Omental fat pad (tissue), 4 donors: ENCODE measurements around the gene ARMH3. TPM values are rescaled to one million over a fixed set of nuclear protein-coding genes. Genes with fewer than 3 reads are reported as not detected.

Source experiments
- ATAC-seq: fragments of 150-250 bp; one replicate; pipeline ENCODE4 v1.9.1; 2016; ENCODE audit warnings: mild to moderate bottlenecking, moderate library complexity; ENCODE audit not compliant: low FRiP score
- DNase-seq: peaks from one replicate; pipeline ENCODE4 v3.0.0-alpha.2; 2019; ENCODE audit warnings: low spot score
- total RNA-seq, 4 donors: library from RNA; depleted of rRNA; stranded (reverse); fragments of >200 nt; gene quantifications; one replicate each; pipeline ENCODE4 v1.1.0, GENCODE V29; 2016
- TF ChIP-seq, protein P1 (sequence below), 3 donors: fragments of 450-650 bp; IDR thresholded peaks; one replicate each; pipeline ENCODE4 v1.5.1; 2016 to 2017; ENCODE audit warnings: antibody characterized with exemption in 3 of 3, mild to moderate bottlenecking in 3 of 3, moderate library complexity in 2 of 3

ARMH3 gene
- total RNA-seq, 4 donors from 2014 or later = 10.0 to 61.8 (median 12.7) TPM

DNA sequence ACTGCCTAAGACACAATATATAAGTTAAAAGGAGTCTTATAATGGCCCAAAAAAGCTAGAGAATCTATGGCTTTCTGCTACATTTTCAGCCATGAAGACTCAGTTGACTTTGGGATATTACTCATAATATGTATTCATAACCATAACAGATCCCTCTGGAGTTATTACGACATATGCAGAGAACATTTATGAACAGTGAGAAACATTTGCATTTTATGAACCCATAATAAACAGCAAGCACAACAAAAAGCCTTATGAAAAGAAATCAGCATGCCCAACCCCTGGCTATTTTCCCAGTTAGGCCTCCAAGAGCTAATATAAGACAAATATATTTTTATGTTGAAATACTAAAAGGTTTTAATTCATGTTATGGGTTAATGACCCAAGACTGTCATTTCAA lies 52.4 kb downstream of the ARMH3 start:
- ATAC-seq (no peak), DNase-seq (no peak)
- TF ChIP-seq, protein P1, sequence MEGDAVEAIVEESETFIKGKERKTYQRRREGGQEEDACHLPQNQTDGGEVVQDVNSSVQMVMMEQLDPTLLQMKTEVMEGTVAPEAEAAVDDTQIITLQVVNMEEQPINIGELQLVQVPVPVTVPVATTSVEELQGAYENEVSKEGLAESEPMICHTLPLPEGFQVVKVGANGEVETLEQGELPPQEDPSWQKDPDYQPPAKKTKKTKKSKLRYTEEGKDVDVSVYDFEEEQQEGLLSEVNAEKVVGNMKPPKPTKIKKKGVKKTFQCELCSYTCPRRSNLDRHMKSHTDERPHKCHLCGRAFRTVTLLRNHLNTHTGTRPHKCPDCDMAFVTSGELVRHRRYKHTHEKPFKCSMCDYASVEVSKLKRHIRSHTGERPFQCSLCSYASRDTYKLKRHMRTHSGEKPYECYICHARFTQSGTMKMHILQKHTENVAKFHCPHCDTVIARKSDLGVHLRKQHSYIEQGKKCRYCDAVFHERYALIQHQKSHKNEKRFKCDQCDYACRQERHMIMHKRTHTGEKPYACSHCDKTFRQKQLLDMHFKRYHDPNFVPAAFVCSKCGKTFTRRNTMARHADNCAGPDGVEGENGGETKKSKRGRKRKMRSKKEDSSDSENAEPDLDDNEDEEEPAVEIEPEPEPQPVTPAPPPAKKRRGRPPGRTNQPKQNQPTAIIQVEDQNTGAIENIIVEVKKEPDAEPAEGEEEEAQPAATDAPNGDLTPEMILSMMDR (IDR thresholded peaks at IDR 0.05) = no peak

DNA sequence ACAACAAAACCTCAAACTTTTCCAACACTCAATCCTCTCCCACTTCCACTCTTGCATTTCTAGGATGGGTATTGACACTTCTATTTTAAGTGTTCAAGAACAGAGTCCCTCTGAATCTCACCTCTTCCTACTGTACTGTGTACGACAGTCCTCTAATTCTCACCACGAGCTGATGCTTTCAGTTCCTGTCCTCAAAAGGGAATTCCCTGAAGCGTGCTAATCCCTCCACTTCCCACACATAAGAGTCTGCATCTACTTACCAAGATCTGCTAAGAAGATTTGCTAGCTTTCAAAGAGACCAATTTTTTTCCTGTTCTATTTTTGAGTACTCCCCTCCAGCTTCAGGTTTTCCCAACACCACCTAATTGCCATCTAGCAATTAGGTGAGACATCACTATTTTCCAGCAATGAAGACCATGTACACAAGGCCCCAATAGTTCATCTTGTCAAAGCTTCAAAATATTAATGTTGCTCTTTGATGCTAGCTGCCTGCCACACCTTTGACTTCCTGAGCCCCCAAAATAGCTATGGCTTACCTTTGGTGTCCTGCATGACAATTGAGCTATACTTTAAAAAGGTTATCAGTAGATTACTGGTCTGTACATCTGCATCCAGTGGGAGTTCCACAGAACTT lies 54.4 kb downstream of the ARMH3 start:
- no peak for DNase-seq
- ATAC-seq = no peak
- TF ChIP-seq, protein P1 (IDR thresholded peaks at IDR 0.05) = no peak

DNA sequence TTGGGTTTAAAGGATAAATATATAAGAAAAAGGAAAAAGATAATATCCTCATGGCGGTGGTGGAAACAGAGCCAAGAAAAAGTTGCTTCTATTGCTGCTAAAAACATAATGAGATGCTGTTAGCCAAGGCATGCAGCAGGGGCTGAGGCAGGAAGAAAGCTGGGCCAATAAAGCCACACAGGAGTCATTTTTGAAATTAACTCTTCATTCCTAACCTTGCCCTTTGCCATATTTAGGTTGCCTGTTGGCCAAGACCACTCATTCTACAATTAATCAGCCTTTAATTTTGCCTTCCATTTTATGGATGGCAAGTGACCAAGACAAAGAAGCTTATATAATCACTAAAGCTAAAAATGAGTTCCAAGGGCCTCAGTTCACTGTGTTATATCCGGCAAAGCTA lies 58.2 kb downstream of the ARMH3 start:
- TF ChIP-seq, protein P1 (IDR thresholded peaks at IDR 0.05) = no peak
- DNase-seq (no peak), ATAC-seq (no peak)

DNA sequence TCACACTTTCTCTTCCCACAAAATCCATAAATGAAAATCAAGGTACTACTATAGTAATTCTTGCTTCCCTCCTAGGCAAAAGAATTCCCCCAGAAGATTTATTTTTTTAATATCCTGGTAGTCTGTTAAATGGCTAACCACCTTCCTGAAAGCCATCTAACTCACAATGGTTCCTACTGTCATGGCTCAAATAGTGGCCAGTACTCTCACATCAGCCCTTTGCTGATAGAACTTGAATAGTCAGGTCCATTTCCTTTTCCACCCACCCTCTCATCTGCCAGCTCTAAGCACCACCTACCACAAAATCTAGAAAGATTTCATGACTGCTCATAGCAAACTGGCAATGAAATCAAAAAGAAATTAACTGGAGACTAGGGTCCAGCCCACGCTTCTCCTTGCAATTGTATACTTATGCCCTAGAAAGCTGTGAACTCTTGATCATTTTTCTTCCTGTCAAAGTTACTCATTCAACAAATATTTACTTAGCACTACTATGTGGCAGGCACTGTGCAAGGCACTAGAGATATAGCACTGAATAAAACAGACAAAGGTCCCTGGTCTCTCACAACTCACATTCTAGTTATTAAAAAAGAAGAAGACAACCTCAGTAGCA lies 60.4 kb downstream of the ARMH3 start:
- peak; percentile 91 for ATAC-seq
- TF ChIP-seq, protein P1 (IDR thresholded peaks at IDR 0.05) = no peak
- no peak for DNase-seq

DNA sequence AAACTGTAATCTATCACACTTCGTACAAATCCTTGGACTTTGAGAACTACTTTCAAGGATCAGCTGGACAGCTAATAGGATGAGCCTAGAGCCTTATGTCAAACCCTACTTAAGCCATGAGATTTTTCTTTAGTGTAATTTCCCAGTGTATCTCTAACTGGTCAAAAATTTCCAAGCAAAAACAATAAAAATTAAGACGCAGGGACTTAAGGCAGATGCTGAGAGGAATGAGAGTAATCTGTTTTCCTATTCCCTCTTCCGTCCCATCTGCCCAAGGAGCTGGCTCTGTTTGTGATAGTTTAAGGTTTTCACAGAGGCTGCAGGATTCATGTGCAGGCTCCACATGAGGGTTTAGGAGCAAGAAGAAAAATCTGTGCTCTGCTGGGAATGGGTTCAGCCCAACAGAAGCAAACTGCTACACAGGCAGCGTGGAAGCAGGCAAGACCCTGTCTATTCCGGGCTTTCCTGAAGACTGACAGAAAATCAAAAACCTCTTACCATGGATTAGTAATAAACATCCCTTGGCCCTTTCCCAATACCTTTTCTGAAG lies 62.2 kb downstream of the ARMH3 start:
- TF ChIP-seq, protein P1 (IDR thresholded peaks at IDR 0.05) = no peak
- DNase-seq (no peak), ATAC-seq (no peak)

DNA sequence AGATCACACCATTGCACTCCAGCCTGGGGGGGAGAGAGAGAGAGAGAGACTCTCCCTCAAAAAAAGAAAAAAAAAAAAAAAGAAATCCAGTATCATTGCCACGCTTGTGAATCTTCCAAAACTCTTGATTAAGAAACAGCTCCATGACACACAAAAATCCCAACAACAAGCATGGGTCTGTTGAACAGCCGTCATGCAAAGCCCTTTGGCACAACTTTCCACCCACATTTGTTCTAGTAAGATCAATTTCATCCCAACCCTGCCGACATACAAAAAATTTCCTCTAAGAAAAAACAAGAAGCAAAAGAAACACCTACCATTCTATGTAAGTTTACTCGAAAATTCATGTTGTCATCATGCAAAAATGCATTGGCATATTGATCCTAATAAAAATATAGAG lies 62.8 kb downstream of the ARMH3 start:
- TF ChIP-seq, protein P1 (IDR thresholded peaks at IDR 0.05) = no peak
- ATAC-seq = no peak
- no peak for DNase-seq

DNA sequence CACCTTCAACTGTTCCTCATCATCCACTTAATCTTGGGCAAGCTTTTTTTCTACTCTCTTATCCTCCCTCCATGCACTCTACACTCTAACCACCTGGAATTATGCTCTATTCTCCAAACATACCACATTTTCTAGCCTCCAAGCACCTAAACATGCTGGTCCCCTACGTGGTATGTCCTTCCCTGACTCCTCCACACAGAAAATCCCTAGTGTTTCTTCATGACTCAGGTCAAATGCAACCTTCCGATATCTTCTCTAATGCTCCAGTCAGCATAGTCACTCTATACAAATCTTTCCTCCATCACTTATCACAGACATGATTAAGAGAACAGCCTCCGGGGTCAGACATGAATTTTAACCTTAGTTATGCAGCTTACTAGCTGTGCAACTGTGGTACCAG lies 68.8 kb downstream of the ARMH3 start:
- ATAC-seq (no peak), DNase-seq (no peak)
- TF ChIP-seq, protein P1 (IDR thresholded peaks at IDR 0.05) = no peak
